Brain pericyte (primary cell): Measurements from ENCODE around the gene PSMD4.
A peak's percentile ranks its signal among the peaks of the same experiment; 100 is the strongest.

ENCODE experiments used
- DNase-seq: peaks from one replicate; pipeline ENCODE4 v3.0.0-alpha.2; 2012; ENCODE audit warnings: low read depth, low spot score

PSMD4 gene

DNA sequence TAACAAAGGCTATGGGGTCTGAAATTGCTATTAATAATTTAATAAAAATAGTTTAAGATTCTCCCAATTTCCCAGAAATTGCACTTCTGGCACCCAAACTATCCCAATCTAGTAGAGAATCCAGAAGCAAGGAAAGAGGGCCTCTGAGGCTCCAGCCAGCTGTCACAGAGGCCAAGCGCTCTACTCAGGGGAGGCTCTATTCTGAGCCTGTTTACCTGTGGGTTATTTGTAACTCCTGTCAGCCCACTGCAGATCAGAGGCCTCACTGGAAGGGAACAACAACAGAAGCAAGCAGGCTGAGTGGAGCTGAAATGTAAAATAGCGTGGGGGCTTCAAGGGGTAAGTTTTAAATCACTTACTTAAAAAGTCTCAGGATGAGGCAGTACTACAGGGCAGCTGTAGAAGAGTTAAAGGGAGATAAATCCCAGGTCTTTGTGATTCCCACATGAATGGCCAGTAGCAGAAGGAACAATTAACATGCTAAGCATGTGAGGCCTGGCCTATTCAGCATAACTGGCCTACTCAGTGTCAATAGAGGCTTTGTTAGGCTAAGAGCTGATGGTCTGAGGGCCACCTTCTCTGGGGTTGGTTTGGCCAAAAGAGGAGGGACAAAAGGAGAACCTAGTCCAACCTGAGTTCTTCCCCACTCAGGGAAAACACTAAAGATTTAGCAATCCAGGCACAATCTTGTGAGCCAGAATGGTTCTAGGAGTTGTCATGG is 40.4 kb downstream of the PSMD4 start:
- DNase-seq = no peak

DNA sequence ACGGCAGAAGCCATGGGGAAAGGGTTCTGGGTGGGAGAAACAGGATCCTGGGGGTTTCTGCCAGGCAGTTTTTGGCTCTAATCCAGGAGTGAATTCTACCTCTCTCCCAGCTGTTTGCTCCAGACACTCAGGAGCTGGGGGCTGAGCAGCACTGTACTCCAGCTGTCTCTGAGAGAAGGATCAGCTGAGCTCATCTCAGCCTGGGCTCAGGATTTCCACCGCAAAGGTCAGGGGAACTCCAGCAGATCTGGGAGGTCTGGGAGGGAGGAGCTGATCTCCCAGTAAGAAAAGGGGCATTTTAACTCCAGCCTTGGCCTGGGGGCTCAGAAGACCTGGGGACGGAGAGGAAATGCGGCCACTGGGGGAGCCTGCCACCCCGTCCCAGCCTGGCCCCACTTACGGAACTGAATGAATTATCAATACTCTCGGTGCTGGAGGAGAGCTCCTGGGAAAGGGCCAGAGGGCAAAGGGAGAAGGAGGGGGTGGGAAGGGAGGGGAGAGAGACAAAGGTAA is 55.3 kb downstream of the PSMD4 start:
- peak; percentile 56 for DNase-seq

DNA sequence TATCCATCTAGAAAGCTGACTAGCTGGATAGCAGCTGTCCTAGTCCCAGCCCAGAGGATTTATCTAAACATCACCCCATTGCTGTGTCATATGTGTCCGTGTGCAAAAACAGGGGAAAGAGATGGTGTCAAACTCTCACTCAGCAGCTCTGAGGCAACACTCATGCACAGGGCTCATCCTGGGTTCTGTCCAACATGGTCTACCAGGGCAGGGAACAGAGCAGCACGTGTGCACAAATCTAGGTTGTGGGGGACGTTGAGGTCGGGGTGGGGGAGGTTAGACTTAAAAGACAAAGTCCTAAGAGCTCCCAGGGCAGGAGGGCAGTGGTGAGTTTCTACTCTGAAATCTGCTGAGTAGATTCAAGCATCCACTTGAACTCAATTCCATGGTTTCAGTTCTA is 56.5 kb downstream of the PSMD4 start:
- no peak for DNase-seq

DNA sequence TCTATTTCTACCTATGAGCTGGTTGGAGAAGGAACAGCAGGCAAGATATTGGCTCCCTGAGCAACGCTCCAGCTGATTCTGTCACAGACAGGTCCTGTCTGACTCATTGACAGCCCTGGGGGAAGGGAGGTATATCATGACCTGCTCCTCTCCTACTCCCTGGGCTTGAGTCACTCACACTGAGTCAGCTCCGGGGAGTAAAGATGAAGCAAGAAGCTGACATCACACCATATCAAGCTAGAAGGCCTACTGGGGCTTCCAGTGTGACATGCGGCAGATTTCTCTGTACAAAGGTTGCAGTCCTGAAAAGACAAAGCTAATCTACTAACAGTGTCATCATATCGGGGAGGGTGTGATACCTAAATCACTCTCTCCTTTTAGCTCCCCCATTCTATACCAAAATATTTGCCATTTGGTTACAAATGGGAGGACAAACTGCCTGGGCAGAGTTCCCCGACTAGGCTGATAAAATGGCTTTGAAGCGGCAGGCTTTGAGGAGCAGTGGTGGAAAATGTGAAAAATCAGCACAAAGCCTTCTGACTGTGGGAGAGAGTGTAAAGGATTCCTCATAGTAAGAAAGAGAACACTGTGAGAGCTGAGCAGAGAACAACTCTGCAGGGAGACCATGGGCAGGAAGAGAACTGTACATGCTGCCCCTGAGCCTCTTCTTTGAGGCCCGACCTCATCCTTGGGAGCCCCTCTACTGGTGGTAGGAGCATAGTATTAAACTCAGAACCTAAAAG is 57.2 kb downstream of the PSMD4 start:
- DNase-seq = peak; percentile 79

DNA sequence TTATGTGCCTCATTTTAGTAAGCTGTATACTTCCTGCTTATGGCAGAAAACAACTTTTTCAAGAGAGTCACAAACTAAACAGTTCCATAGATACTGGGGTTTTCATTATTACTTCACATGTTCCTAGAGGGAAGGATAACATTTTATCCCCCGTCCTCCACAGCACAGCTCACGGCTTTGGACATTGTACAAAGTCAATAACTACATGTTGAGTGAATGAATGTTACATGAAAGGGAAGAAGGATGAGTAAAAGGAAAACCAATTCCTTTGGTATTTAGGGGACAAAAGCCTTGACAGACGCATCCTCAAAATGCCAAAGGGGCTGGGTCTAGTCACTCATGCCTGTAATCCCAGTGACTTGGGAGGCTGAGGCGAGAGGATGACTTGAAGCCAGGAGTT is 57.9 kb downstream of the PSMD4 start:
- no peak for DNase-seq

DNA sequence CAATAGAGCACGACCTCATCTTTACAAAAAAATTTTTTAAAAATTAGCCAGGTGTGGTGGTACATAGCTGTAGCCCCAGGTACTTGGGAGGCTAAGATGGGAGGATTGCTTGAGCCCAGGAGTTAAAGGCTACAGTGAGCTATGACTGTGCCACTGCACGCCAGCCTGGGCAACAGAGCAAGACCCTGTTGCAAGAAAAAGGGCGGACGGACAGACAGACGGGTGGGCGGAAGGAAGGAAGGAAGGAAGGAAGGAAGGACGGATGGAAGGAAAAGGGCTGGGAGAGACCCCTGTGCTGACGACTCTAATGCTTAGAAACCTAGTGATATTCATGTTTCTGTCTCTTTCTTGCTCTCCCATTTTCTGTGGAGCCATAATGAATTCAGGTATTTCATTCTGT is 58.3 kb downstream of the PSMD4 start:
- DNase-seq = no peak

DNA sequence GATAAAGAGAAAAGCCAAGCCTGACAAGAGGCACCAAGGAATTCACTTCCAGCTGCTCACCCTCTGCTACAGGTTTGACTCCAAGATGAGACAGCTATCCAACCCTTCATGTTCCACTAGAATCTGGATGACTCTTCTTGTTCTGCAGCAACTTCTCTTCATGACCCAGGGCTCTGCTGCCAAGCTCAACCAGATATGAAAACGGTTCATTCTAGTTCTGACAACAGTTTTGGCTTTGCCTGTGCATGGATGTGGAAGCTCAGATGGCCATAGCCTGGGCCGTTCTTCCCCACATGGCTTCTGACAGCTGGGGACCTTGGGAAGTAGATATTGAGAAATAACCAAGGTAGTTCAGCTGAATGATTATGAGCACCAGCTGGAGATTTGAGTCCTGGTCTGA is 59.0 kb downstream of the PSMD4 start:
- no peak for DNase-seq

DNA sequence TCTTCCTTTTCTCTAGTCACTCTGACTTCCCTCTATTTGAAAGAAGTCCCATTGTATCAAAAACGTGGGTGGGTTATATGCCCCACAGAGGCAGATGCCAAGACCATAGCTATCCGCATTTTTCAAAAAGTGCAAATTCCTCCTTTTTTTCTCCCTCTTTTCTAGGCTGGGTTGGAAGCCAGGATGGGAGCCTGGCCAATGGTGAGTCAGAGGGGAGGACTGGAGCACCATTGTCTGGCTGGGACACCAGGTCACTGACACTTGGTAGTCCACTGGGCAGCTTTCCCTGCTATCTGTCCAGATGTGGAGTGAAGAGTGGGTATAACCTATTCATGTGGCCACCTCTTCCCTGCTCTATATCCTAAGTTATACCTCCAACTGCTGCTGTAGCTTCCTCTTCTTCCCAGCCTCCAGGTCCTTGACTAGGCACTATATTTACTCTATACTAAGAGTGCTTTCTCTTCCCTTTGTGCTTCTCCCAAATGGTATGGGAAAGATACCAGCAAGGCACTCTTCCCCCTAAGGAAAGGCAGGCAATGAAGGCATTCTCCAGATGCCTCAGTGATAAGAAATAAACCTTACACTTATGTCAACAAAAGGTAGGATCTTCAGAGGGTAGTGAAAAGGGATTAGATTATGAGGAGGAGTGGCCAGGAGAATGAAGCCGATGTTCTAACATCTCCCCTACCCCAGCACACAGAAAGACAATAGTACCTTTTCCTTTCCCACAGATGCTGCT is 59.8 kb downstream of the PSMD4 start:
- no peak for DNase-seq

DNA sequence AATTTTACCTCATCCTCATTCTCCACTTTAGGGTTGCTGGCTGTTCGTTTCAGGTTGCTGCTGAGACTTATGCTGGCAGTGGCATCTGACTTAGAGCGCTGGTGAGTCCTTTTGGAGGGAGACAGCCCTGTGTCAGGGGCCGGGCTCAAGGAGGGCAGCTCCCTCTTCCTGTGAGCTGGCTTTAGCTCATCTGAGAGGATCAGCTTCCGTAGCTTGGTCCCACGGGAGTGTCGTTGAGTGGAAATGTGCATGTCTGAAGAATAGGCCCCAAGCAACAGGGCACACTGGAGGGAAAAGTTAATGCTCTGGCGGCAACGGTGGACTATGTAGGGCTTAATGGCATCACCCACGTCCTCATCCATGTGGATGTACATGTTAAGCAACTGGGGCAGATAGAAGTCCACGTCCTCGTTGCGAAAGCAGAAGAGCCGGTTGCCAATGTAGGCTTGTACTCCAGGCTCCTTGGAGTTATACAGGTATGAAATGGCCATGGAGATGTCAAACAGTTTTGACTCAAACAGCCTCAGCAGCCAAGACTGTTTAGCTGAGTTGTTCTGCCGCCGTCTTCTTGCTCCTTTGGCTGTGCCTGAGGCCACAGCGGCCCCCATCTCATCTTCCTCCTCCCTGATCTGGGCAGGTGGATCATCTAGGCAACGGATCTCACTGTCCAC is 61.2 kb downstream of the PSMD4 start:
- no peak for DNase-seq
